ENCODE measurements around the gene ZNF610.
"Not testable (repeated sequence)": the region's sequence is repeated elsewhere in the genome, so short reads cannot be mapped to it uniquely, and the experiment has no call there.

Gene ZNF610

DNA sequence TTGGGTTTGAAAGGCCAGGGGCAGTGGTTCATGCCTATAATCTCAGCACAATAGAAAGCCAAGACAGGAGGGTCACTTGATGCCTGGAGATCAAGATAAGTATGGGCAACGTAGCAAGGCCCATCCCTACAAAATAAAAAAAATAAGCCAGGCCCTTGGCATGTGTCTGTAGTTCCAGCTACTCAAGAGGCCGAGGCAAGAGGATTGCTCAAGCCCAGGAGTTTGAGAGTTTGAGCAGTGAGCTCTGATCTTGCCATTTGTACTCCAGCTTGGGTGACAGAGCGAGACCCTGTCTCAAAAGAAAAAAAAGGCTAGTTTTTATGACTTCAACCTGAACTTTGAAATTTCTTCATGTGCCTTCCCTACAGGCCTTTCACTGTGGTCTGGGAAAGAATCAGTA, 44.3 kb upstream of the ZNF610 start:
- Histone ChIP-seq H3K4me1 (ENCODE audit: control insufficient read depth, insufficient read depth, low read length) (no peaks in the 10 kb centered on the region), H3K36me3 (ENCODE audit: control insufficient read depth in 2 of 2, insufficient read depth in 1 of 2, low read length in 2 of 2) (peaks cover 27 to 29% of the 10 kb centered on the region in 2 experiments), H3K27ac (ENCODE audit: extremely low read depth, low read depth, low read length) (no peak overlapping the region), H3K9me3 (ENCODE audit: control insufficient read depth, insufficient read depth, low read depth, low read length) (no peaks in the 10 kb centered on the region), H3K4me3 (ENCODE audit: low read depth, low read length) (no peak overlapping the region)
- ChIA-PET POLR2A (no interaction called here), CTCF (interaction anchor here (0.8 kb wide), 1 partner anchor 53 kb away, joined by 3 read pairs; no protein-coding TSS in a partner anchor)
- no peak for TF ChIP-seq ZNF792 (tag by site-specific recombination; IDR thresholded peaks at IDR 0.05)
- TF ChIP-seq, protein P1, sequence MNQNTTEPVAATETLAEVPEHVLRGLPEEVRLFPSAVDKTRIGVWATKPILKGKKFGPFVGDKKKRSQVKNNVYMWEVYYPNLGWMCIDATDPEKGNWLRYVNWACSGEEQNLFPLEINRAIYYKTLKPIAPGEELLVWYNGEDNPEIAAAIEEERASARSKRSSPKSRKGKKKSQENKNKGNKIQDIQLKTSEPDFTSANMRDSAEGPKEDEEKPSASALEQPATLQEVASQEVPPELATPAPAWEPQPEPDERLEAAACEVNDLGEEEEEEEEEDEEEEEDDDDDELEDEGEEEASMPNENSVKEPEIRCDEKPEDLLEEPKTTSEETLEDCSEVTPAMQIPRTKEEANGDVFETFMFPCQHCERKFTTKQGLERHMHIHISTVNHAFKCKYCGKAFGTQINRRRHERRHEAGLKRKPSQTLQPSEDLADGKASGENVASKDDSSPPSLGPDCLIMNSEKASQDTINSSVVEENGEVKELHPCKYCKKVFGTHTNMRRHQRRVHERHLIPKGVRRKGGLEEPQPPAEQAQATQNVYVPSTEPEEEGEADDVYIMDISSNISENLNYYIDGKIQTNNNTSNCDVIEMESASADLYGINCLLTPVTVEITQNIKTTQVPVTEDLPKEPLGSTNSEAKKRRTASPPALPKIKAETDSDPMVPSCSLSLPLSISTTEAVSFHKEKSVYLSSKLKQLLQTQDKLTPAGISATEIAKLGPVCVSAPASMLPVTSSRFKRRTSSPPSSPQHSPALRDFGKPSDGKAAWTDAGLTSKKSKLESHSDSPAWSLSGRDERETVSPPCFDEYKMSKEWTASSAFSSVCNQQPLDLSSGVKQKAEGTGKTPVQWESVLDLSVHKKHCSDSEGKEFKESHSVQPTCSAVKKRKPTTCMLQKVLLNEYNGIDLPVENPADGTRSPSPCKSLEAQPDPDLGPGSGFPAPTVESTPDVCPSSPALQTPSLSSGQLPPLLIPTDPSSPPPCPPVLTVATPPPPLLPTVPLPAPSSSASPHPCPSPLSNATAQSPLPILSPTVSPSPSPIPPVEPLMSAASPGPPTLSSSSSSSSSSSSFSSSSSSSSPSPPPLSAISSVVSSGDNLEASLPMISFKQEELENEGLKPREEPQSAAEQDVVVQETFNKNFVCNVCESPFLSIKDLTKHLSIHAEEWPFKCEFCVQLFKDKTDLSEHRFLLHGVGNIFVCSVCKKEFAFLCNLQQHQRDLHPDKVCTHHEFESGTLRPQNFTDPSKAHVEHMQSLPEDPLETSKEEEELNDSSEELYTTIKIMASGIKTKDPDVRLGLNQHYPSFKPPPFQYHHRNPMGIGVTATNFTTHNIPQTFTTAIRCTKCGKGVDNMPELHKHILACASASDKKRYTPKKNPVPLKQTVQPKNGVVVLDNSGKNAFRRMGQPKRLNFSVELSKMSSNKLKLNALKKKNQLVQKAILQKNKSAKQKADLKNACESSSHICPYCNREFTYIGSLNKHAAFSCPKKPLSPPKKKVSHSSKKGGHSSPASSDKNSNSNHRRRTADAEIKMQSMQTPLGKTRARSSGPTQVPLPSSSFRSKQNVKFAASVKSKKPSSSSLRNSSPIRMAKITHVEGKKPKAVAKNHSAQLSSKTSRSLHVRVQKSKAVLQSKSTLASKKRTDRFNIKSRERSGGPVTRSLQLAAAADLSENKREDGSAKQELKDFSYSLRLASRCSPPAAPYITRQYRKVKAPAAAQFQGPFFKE (tag by site-specific recombination; IDR thresholded peaks at IDR 0.05; ENCODE audit: borderline replicate concordance): no peak
- no peak for TF ChIP-seq ZNF776 (tag by site-specific recombination; IDR thresholded peaks at IDR 0.05; ENCODE audit: borderline replicate concordance)

DNA sequence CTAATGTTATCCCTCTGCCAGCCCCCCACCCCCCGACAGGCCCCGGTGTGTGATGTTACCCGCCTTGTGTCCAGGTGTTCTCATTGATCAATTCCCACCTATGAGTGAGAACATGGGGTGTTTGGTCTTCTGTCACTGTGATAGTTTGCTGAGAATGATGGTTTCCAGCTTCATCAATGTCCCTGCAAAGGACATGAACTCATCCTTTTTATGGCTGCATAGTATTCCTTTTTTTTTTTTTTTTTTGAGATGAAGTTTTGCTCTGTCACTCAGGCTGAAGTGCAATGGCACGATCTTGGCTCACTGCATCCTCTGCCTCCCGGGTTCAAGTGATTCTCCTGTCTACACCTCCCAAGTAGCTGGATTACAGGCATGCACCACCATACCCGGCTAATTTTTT, 43.1 kb upstream of the ZNF610 start:
- H3K9me3 ChIP-seq (ENCODE audit: control insufficient read depth, insufficient read depth, low read depth, low read length); H3K4me3 ChIP-seq (ENCODE audit: low read depth, low read length); H3K27ac ChIP-seq (ENCODE audit: extremely low read depth, low read depth, low read length); CTCF ChIA-PET; H3K4me1 ChIP-seq (ENCODE audit: control insufficient read depth, insufficient read depth, low read length): not testable (repeated sequence)
- H3K36me3 ChIP-seq (ENCODE audit: control insufficient read depth in 2 of 2, insufficient read depth in 1 of 2, low read length in 2 of 2): peaks cover 20 to 28% of the 10 kb centered on the region in 2 experiments
- TF ChIP-seq, protein P2, sequence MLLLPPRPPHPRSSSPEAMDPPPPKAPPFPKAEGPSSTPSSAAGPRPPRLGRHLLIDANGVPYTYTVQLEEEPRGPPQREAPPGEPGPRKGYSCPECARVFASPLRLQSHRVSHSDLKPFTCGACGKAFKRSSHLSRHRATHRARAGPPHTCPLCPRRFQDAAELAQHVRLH (tag by site-specific recombination; IDR thresholded peaks at IDR 0.05): peak; percentile 58; the same call in 1 of the 2 replicates
- peak; percentile 80 for TF ChIP-seq ZNF146 (tag by site-specific recombination; IDR thresholded peaks at IDR 0.05)
- TF ChIP-seq ZNF214 (tag by site-specific recombination; IDR thresholded peaks at IDR 0.05; ENCODE audit: borderline replicate concordance): peak; percentile 68
- POLR2A ChIA-PET: interaction anchor here (0.6 kb wide), 1 partner anchor 389 kb away, joined by 3 read pairs; no protein-coding TSS in a partner anchor

DNA sequence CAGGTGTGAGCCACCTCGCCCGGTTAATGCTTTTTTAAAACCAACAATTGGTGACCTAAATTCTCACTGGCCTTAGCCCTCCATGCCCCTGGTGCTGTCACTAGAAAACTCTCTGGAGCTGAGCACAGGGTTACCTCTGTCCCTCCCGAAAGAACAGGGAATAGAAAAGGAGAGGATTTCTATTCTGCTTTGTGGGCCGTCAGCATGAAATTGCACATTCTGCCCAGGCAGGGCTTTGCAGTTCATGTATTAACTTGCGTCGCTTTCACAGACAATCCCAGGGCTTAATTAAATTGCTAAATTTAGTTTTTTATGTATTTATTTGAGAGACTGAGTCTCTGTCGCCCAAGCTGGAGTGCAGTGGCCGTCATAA, 39.7 kb upstream of the ZNF610 start:
- ChIA-PET POLR2A (interaction anchor here (0.6 to 1.0 kb wide), 3 partner anchors 73 to 232 kb away, joined by 3 to 4 read pairs (median 3); partner anchors contain the start of gene ZNF880), CTCF (interaction anchor here (0.7 kb wide), 1 partner anchor 61 kb away, joined by 3 read pairs; no protein-coding TSS in a partner anchor)
- Histone ChIP-seq H3K9me3 (ENCODE audit: control insufficient read depth, insufficient read depth, low read depth, low read length) (no peaks in the 10 kb centered on the region; the same call in 1 of the 2 replicates), H3K4me1 (ENCODE audit: control insufficient read depth, insufficient read depth, low read length) (0 out of 2 replicates have a peak, but pooled peaks cover 3% of the 10 kb centered on the region), H3K27ac (ENCODE audit: extremely low read depth, low read depth, low read length) (no peak overlapping the region), H3K4me3 (ENCODE audit: low read depth, low read length) (peak overlapping the region; percentile 72), H3K36me3 (ENCODE audit: control insufficient read depth in 2 of 2, insufficient read depth in 1 of 2, low read length in 2 of 2) (peaks cover 16 to 28% of the 10 kb centered on the region in 2 experiments)
- no peak for TF ChIP-seq ZNF549 (tag by site-specific recombination; IDR thresholded peaks at IDR 0.05)
- 0 out of 2 replicates have a peak, but pooled peaks have one; percentile 29 for TF ChIP-seq ZBTB20 (tag by site-specific recombination; IDR thresholded peaks at IDR 0.05)
- TF ChIP-seq, protein P3, sequence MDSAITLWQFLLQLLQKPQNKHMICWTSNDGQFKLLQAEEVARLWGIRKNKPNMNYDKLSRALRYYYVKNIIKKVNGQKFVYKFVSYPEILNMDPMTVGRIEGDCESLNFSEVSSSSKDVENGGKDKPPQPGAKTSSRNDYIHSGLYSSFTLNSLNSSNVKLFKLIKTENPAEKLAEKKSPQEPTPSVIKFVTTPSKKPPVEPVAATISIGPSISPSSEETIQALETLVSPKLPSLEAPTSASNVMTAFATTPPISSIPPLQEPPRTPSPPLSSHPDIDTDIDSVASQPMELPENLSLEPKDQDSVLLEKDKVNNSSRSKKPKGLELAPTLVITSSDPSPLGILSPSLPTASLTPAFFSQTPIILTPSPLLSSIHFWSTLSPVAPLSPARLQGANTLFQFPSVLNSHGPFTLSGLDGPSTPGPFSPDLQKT (IDR thresholded peaks at IDR 0.05; ENCODE audit: borderline replicate concordance, low read depth, low read length): no peak
